H1 (cell line): ENCODE results near the gene GRIA4. TPM values are rescaled to one million over a fixed set of nuclear protein-coding genes. Genes with fewer than 3 reads are reported as not detected.

Source experiments
- FOSL1 ChIP-seq: IDR thresholded peaks from 2 replicates; pipeline ENCODE4 v1.6.1; 2011; ENCODE audit warnings: mild to moderate bottlenecking, low read depth, low read length, moderate library complexity; ENCODE audit not compliant: insufficient read depth
- RNF2 ChIP-seq: fragments of 200-900, 300-1000 bp; sonication (generic); IDR thresholded peaks from 2 replicates; pipeline ENCODE4 v1.7.1; 2016; ENCODE audit warnings: borderline replicate concordance, low read depth, mild to moderate bottlenecking, antibody characterized with exemption, low read length; ENCODE audit not compliant: poor library complexity, severe bottlenecking; ENCODE audit errors: missing control alignments
- SUZ12 ChIP-seq: fragments of 200-600 bp; sonication (generic); IDR thresholded peaks from 2 replicates; pipeline ENCODE4 v1.6.1; 2012; ENCODE audit warnings: mild to moderate bottlenecking, inconsistent platforms, low read length, moderate library complexity, mixed read lengths
- polyA plus RNA-seq, 7 experiments: library from polyadenylated mRNA; depleted of rRNA in 3 of 7; stranded (reverse) in 5 of 7; unstranded in 2 of 7; fragments of >200 nt in 5 of 7; fragments of 200-250 nt in 2 of 7; gene quantifications; 1 replicate in 5 of 7; 2 replicates in 1 of 7; 4 replicates in 1 of 7; pipeline versions ENCODE4 v1.2.1 to v1.2.3, GENCODE V29; 2011 to 2013; ENCODE audit warnings: missing spikeins in 2 of 7, mixed read lengths in 2 of 7
- total RNA-seq: library from RNA; stranded (reverse); fragmentation: NEBNext Ultra II Directional; extraction: Animal tissue kit (Norgen Biotek cat#: 25700); gene quantifications from 2 replicates; pipeline ENCODE4 v1.2.1, GENCODE V29; 2021

The GRIA4 gene
- total and polyA plus RNA-seq, 2 of the 8 experiments (the other 6 are each of a cell fraction or from before 2014, with no cell fraction given): 12.5 to 21.8 TPM

- TF ChIP-seq FOSL1: no peak
- no peak for TF ChIP-seq RNF2
- no peak for TF ChIP-seq SUZ12
These were observed 33.0 kb downstream of the GRIA4 start (continued) for GRCh38 chr11:105642870-105643269.
